T-helper 9 cell (primary cell): Measurements from ENCODE around the gene PPID.
"Not testable (repeated sequence)": the region's sequence is repeated elsewhere in the genome, so short reads cannot be mapped to it uniquely, and the experiment has no call there.

Source experiments
- DNase-seq: peaks from one replicate; pipeline ENCODE4 v3.0.0-alpha.2; 2020

PPID gene

DNA sequence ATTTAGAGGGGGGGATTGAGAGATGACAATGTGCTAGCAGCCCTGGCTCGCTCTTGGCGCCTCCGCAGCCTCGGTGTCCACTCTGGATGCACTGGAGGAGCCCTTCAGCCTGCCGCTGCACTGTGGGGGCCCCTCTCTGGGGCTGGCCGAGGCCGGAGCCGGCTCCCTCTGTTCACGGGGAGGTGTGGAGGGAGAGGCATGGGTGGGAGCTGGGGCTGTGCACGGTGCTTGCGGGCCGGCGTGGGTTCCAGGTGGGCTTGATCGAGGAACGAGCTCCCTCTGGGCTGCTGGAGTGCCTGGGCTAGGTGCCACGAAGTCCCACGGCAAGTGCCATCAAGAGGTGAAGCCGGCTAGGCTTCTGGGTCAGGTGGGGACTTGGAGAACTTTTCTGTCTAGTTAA is 58.4 kb downstream of the PPID start:
- no peak for DNase-seq

DNA sequence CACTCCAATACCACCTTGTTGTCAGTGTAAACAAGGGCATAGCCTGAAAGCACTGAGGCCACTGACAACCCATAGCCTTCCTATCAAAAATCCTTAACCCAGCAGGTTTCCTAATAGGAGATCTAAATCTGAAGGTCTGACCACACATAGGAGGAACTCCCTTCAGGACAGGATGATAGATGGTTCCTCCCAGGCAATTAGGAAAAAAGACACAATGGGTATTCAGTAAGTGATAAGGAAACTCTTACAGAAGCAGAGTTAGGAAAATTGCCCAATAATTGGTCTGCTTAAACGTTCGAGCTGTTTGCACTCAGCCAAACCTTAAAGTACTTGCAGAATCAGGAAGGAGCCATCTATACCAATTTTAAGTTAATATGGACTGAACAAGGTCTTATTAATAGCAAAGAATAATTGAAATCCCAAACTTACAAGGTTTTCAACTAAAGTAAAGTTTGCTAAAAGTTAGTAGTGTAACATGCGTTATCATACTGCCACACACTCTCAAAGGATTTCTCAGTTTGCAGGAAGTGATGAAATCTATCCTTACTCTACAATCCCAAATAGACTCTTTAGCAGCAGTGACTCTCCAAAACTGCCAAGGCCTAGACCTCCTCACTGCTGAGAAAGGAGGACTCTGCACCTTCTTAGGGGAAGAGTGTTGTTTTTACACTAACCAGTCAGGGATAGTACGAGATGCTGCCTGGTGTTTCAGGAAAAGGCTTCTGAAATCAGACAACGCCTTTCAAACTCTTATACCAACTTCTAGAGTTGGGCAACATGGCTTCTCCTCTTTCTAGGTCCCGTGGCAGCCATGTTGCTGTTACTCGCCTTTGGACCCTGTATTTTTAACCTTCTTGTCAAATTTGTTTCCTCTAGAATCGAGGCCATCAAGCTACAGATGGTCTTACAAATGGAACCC is 59.2 kb downstream of the PPID start:
- DNase-seq, result not testable (repeated sequence)

DNA sequence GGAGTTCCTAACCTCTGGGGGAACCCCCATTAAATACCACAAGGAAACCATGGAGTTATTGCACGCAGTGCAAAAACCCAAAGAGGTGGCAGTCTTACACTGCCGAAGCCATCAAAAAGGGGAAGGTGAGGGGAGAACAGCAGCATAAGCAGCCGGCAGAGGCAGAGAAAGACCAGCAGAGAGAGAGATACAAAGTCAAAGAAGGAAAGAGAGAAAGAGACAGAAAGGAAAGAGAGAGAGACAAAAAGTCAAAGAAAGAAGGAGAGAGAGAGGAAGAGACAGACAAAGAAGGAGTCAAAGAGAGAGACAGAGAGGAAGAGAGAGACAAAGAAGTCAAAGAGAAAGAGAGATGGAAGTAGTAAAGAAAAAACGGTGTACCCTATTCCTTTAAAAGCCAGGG is 59.9 kb downstream of the PPID start:
- not testable (repeated sequence) for DNase-seq
